ENCODE results near the gene PLEKHJ1.

PLEKHJ1 gene

DNA sequence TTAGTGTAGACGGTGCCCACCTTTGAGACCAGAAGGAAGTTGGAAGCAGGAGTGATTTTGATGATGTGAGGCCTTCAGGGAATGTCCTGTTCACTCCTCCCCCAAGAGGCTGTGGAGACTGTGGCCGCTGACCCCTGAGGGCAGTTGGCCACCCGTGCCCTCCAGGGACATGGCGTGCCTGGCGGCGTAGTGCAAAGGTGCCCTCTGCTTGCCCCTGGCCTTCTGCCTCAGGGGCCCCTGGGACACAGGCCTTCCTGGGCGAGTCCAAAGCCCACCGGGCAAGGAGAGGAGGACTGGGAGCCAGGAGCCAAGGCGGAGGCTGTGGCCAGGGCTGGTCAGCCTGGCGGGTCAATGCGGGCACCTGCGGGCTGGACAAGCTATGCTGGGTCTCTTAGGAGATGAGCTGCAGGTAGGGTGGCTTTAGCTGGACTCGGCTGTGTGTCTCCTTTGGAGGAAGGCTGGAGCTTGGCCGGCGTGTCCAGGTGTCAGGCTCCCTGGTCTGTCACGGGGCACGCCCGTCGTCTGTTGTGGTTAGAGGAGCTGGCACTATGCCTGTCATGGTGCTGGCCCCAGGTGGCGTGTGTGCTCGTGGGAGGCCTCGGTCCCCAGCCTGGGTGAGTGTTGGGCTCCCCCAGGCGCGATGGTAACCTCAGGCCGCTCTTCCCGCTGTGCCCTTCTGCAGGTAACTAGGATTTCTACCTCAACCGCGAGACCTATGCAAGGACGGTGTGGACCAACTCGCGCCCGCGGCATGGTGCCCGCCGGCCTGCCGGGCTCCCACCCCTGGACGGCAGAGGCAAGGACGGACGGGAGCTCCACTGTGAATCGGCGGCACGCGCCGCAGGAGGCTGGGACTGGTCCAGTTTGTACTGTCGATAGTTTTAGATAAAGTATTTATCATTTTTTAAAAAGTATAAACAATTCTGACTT, 6.8 kb downstream of the PLEKHJ1 start:
- no peak for DNase-seq (ENCODE audit: insufficient read length)
- TF ChIP-seq POLR2AphosphoS5 (IDR thresholded peaks at IDR 0.05; ENCODE audit: low read depth, low read length) = no peak; the same call in 1 of the 2 replicates
- no peak for TF ChIP-seq POLR2A (IDR thresholded peaks at IDR 0.05; ENCODE audit: low read depth, low read length)
- TF ChIP-seq TAF1 (IDR thresholded peaks at IDR 0.05; ENCODE audit: borderline replicate concordance, low read depth, low read length) = no peak
- no peak for FAIRE-seq

DNA sequence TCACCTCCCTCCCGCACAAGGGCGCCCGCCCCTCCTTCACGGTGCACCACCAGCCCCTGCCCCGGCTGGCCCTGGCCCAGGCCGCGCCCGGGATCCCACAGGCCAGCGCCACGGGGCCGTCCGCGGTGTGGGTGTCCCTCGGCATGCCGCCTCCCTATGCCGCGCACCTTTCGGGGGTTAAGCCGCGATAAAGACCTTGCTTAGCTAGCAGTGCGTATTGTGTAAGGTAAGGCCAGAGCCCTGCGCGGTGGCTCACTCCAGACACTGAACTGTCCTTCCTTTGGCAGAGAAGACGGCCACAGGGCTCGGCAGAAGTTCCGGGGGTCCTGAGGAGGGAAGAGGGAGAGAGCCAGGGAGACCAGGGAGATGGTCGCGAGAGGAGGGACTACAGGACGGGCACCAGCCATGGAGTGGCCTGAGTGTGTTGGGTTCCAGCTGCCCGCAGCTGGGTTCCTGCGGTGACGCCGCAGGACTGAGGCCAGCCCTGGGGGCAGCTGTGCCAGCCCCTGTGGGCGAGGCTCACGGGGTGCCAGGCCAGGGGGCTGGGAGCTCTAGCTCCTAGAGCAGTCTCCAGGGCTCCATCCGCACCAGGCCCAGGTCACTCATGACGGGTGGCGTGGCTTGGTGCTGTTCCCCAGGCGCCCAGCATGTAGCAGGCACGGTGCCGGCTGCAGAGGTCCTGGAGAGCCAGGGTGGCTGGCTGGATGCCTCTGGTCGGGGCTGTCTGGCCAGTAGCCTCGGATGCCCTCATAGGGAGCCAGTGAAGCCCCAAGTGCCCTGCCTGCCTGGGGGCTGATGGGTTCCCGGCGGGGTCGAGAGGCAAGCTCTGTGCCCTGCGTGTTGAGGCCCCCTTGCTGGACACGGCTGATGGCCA, 7.7 kb downstream of the PLEKHJ1 start:
- FAIRE-seq (no peak), DNase-seq (ENCODE audit: insufficient read length) (no peak)
- TF ChIP-seq POLR2A (IDR thresholded peaks at IDR 0.05; ENCODE audit: low read depth, low read length) (no peak; the same call in 1 of the 2 replicates), POLR2AphosphoS5 (IDR thresholded peaks at IDR 0.05; ENCODE audit: low read depth, low read length) (peak; percentile 4; the same call in 1 of the 2 replicates), TAF1 (IDR thresholded peaks at IDR 0.05; ENCODE audit: borderline replicate concordance, low read depth, low read length) (no peak)

DNA sequence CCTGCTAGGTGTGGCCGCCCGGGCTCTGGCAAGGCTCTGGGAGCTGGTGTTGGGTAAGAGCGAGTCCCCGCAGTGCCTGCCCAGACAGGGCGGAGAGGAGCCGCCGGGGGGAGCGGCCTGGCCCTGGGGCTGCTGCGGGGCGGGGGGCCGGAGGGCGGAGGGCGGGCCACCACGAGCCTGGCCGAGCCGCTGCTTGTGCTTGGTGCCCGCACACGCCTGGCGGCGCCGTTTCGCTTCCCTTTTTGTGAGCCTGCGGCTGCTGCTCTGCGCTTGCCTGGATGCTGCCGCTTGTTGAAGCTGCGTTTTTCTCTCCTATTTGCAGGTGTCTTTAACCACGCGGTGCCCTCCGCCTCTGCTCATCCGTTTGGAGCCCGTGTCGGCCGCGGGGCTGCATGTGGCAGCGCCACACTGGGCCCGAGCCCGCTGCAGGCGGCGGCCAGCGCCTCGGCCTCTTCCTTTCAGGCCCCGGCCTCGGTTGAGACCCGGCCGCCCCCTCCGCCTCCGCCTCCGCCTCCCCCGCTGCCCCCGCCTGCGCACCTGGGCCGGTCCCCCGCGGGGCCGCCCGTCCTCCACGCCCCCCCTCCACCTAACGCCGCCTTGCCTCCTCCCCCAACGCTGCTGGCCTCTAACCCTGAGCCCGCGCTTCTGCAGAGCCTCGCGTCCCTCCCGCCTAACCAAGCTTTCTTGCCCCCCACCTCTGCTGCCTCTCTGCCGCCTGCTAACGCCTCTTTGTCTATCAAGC, 8.5 kb downstream of the PLEKHJ1 start:
- FAIRE-seq = no peak
- DNase-seq (ENCODE audit: insufficient read length) = no peak
- TF ChIP-seq POLR2AphosphoS5 (IDR thresholded peaks at IDR 0.05; ENCODE audit: low read depth, low read length) (no peak), POLR2A (IDR thresholded peaks at IDR 0.05; ENCODE audit: low read depth, low read length) (no peak), TAF1 (IDR thresholded peaks at IDR 0.05; ENCODE audit: borderline replicate concordance, low read depth, low read length) (no peak)

GRCh38 chr19:2226840-2227360, 9.2 kb downstream of the PLEKHJ1 start:
- FAIRE-seq = no peak
- no peak for TF ChIP-seq TAF1 (IDR thresholded peaks at IDR 0.05; ENCODE audit: borderline replicate concordance, low read depth, low read length)
- TF ChIP-seq POLR2A (IDR thresholded peaks at IDR 0.05; ENCODE audit: low read depth, low read length) = no peak
- TF ChIP-seq POLR2AphosphoS5 (IDR thresholded peaks at IDR 0.05; ENCODE audit: low read depth, low read length) = no peak
- no peak for DNase-seq (ENCODE audit: insufficient read length)

- no peak for FAIRE-seq
- no peak for DNase-seq (ENCODE audit: insufficient read length)
- no peak for TF ChIP-seq TAF1 (IDR thresholded peaks at IDR 0.05; ENCODE audit: borderline replicate concordance, low read depth, low read length)
- no peak for TF ChIP-seq POLR2A (IDR thresholded peaks at IDR 0.05; ENCODE audit: low read depth, low read length)
- no peak for TF ChIP-seq POLR2AphosphoS5 (IDR thresholded peaks at IDR 0.05; ENCODE audit: low read depth, low read length)
Measured at GRCh38 chr19:2226051-2226839, 9.9 kb downstream of the PLEKHJ1 start.

DNA sequence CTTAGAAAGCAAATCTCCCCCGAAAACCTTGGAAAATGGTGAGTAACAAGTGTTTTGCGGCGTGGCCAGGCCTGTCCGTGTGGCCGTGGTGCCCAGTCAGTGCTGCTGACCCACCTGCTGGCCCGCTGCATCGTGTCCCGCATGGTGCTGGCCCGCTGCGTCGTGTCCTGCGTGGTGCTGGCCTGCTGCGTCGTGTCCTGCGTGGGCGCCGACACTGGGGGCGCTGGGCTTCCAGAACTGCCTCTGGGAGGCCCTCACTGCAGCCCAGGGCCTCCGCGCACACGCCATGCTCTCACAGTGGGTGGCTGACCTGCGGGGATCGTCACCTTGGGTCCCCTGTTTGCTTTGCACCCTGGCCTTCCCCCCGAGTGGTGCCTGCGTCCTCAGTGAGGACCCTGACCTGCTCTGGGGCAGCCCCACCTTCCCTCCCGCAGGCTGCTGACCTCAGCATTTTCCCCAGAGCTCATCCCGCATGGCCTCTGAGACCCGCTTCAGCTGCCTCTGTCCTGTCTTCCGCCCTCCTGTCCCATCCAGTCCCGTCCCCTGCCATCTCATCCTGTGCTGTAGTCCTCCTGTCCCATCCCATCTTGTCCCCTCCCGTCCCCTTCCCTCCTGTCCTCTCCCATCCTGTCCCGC, 10.6 kb downstream of the PLEKHJ1 start:
- no peak for TF ChIP-seq TAF1 (IDR thresholded peaks at IDR 0.05; ENCODE audit: borderline replicate concordance, low read depth, low read length)
- TF ChIP-seq POLR2A (IDR thresholded peaks at IDR 0.05; ENCODE audit: low read depth, low read length) = no peak
- no peak for TF ChIP-seq POLR2AphosphoS5 (IDR thresholded peaks at IDR 0.05; ENCODE audit: low read depth, low read length)
- no peak for FAIRE-seq
- no peak for DNase-seq (ENCODE audit: insufficient read length)

GRCh38 chr19:2224754-2225349, 11.3 kb downstream of the PLEKHJ1 start:
- TF ChIP-seq TAF1 (IDR thresholded peaks at IDR 0.05; ENCODE audit: borderline replicate concordance, low read depth, low read length) (no peak), POLR2A (IDR thresholded peaks at IDR 0.05; ENCODE audit: low read depth, low read length) (no peak), POLR2AphosphoS5 (IDR thresholded peaks at IDR 0.05; ENCODE audit: low read depth, low read length) (no peak)
- no peak for DNase-seq (ENCODE audit: insufficient read length)
- FAIRE-seq = no peak

- TF ChIP-seq POLR2A (IDR thresholded peaks at IDR 0.05; ENCODE audit: low read depth, low read length) = no peak
- TF ChIP-seq TAF1 (IDR thresholded peaks at IDR 0.05; ENCODE audit: borderline replicate concordance, low read depth, low read length) = no peak
- no peak for TF ChIP-seq POLR2AphosphoS5 (IDR thresholded peaks at IDR 0.05; ENCODE audit: low read depth, low read length)
- FAIRE-seq = peak; percentile 77
Measured at GRCh38 chr19:2223959-2224358, 12.2 kb downstream of the PLEKHJ1 start.

GRCh38 chr19:2223391-2223790, 12.7 kb downstream of the PLEKHJ1 start:
- FAIRE-seq = no peak
- no peak for DNase-seq (ENCODE audit: insufficient read length)
- no peak for TF ChIP-seq POLR2A (IDR thresholded peaks at IDR 0.05; ENCODE audit: low read depth, low read length)
- no peak for TF ChIP-seq POLR2AphosphoS5 (IDR thresholded peaks at IDR 0.05; ENCODE audit: low read depth, low read length)
- no peak for TF ChIP-seq TAF1 (IDR thresholded peaks at IDR 0.05; ENCODE audit: borderline replicate concordance, low read depth, low read length)

More at GRCh38 chr19:2223959-2224358, 12.2 kb downstream of the PLEKHJ1 start:
- DNase-seq (ENCODE audit: insufficient read length) = peak; percentile 61
